Small intestine (tissue), 7 donors: ENCODE results near the gene FXYD4. TPM values are rescaled to one million over a fixed set of nuclear protein-coding genes. Genes with fewer than 3 reads are reported as not detected.
"Not testable (repeated sequence)": the region's sequence is repeated elsewhere in the genome, so short reads cannot be mapped to it uniquely, and the experiment has no call there.

Experiments
- DNase-seq, 2 donors: peaks; one replicate each; pipeline versions ENCODE4 v3.0.0 to v3.0.0-alpha.2; 2013
- FAIRE-seq: peaks from 2 replicates; lab custom pipeline; 2012; peaks lifted over from hg19 to GRCh38; lab: Jason Lieb, UNC
- H3K27ac ChIP-seq, 3 donors: one replicate each; pipeline ENCODE4 v1.5.1; 2013; ENCODE audit warnings: low read length in 2 of 3, mild to moderate bottlenecking in 2 of 3, control low read depth in 1 of 3, inconsistent platforms in 1 of 3, low read depth in 1 of 3, moderate library complexity in 1 of 3
- H3K27me3 ChIP-seq, 3 donors: one replicate each; pipeline ENCODE4 v1.6.1; 2013; ENCODE audit warnings: low read length in 3 of 3, inconsistent platforms in 1 of 3; ENCODE audit not compliant: control insufficient read depth in 3 of 3, insufficient read depth in 3 of 3
- H3K36me3 ChIP-seq, 3 donors: one replicate each; pipeline ENCODE4 v1.6.1; 2013; ENCODE audit warnings: low read length in 3 of 3, inconsistent platforms in 1 of 3, low read depth in 1 of 3, mild to moderate bottlenecking in 1 of 3, moderate library complexity in 1 of 3; ENCODE audit not compliant: control insufficient read depth in 3 of 3, insufficient read depth in 2 of 3
- H3K4me1 ChIP-seq, 3 donors: one replicate each; pipeline ENCODE4 v1.6.1; 2013; ENCODE audit warnings: low read length in 2 of 3, inconsistent platforms in 1 of 3, low read depth in 1 of 3, mild to moderate bottlenecking in 1 of 3, moderate library complexity in 1 of 3; ENCODE audit not compliant: control insufficient read depth in 3 of 3, insufficient read depth in 2 of 3
- H3K4me3 ChIP-seq, 3 donors: one replicate each; pipeline ENCODE4 v1.5.1; 2013; ENCODE audit warnings: low read length in 3 of 3, control low read depth in 1 of 3, inconsistent platforms in 1 of 3, low read depth in 1 of 3, mild to moderate bottlenecking in 1 of 3, moderate library complexity in 1 of 3
- H3K9me3 ChIP-seq, 2 donors: one replicate each; pipeline ENCODE4 v1.6.1; 2013; ENCODE audit warnings: low read depth in 1 of 2, low read length in 1 of 2; ENCODE audit not compliant: control insufficient read depth in 2 of 2, insufficient read depth in 1 of 2
- WGBS, 3 donors: extraction: QIAGEN DNeasy Blood & Tissue Kit; methylation state at CpG; one replicate each; pipeline ENCODE4 v1.1.7; 2013; 5-methylcytosine and 5-hydroxymethylcytosine counted together
- polyA plus RNA-seq, 4 donors: library from polyadenylated mRNA; stranded (reverse) in 3 of 4; unstranded in 1 of 4; fragments of 200-250 nt in 3 of 4; fragments of 120-200 nt in 1 of 4; gene quantifications; one replicate each; pipeline versions ENCODE4 v1.2.1 to v1.2.3, GENCODE V29; 2013
- donor health status: healthy with polysubstance abuse.
- donor health status: control.
- donor health status: control.
- donor health status: Bipolar disorder and iron deficiency.
- donor health status: healthy.

FXYD4 gene
- polyA plus RNA-seq, 4 donors, result 0.10 TPM; not detected in 3

- H3K9me3 ChIP-seq, FAIRE-seq: not testable (repeated sequence)
- WGBS, 3 donors, result 93 to 95% (median 95%) methylated on average over 35 to 40 of the region's 40 CpGs
Observed at GRCh38 chr10:43329246-43329885, 42.1 kb upstream of the FXYD4 start.

GRCh38 chr10:43330049-43330823 lies 41.2 kb upstream of the FXYD4 start:
- H3K4me3 ChIP-seq, FAIRE-seq, H3K36me3 ChIP-seq, H3K9me3 ChIP-seq, H3K4me1 ChIP-seq, H3K27me3 ChIP-seq, DNase-seq: not testable (repeated sequence)
- 62 to 71% (median 65%) methylated on average over 6 to 11 of the region's 11 CpGs for WGBS, 3 donors
- peak overlapping the region in 1 of 3 donors; percentile 51 for H3K27ac ChIP-seq

More at GRCh38 chr10:43329246-43329885, 42.1 kb upstream of the FXYD4 start:
- H3K27me3 ChIP-seq, H3K4me3 ChIP-seq, H3K36me3 ChIP-seq, DNase-seq, H3K4me1 ChIP-seq, H3K27ac ChIP-seq: not testable (repeated sequence)

- DNase-seq, FAIRE-seq, H3K27me3 ChIP-seq, H3K4me1 ChIP-seq, H3K36me3 ChIP-seq, H3K4me3 ChIP-seq, H3K9me3 ChIP-seq: not testable (repeated sequence)
- H3K27ac ChIP-seq, result peak overlapping the region in 1 of 3 donors; percentile 51
- 88 to 95% (median 94%) methylated on average over 4 of the region's 4 CpGs for WGBS, 3 donors
Observed at GRCh38 chr10:43330824-43331127, 40.7 kb upstream of the FXYD4 start.

GRCh38 chr10:43333653-43334052 lies 37.8 kb upstream of the FXYD4 start:
- peaks cover 0 to 8% (median 0%) of the 10 kb centered on the region in 3 donors for H3K4me1 ChIP-seq
- no peaks in the 10 kb centered on the region for H3K27me3 ChIP-seq
- H3K27ac ChIP-seq, result no peak overlapping the region
- WGBS, 3 donors, result 97 to 99% (median 98%) methylated on average over 3 of the region's 3 CpGs
- FAIRE-seq (no peak), DNase-seq (no peak)
- H3K36me3 ChIP-seq, result no peaks in the 10 kb centered on the region
- no peak overlapping the region for H3K4me3 ChIP-seq
- peaks cover 0 to 7% of the 10 kb centered on the region in 2 donors for H3K9me3 ChIP-seq

- Histone ChIP-seq H3K4me3 (no peak overlapping the region), H3K4me1 (peaks cover 0 to 8% (median 0%) of the 10 kb centered on the region in 3 donors), H3K27me3 (peaks cover 0 to 6% (median 0%) of the 10 kb centered on the region in 3 donors), H3K9me3 (no peaks in the 10 kb centered on the region), H3K27ac (no peak overlapping the region), H3K36me3 (no peaks in the 10 kb centered on the region)
- WGBS, 3 donors, result 89 to 93% (median 92%) methylated on average over 3 of the region's 3 CpGs
- FAIRE-seq, result no peak
- no peak for DNase-seq
Observed at GRCh38 chr10:43336061-43336460, 35.4 kb upstream of the FXYD4 start.

- no peak for FAIRE-seq
Observed at GRCh38 chr10:43336641-43337318, 34.7 kb upstream of the FXYD4 start.

GRCh38 chr10:43337536-43337935 lies 33.9 kb upstream of the FXYD4 start:
- not testable (repeated sequence) for H3K36me3 ChIP-seq, DNase-seq, H3K4me3 ChIP-seq, H3K9me3 ChIP-seq, FAIRE-seq, H3K27ac ChIP-seq, H3K4me1 ChIP-seq, H3K27me3 ChIP-seq
- 19 to 30% (median 25%) methylated on average over 5 to 7 of the region's 9 CpGs for WGBS, 3 donors

More at GRCh38 chr10:43336641-43337318, 34.7 kb upstream of the FXYD4 start:
- no peak overlapping the region for H3K4me3 ChIP-seq
- H3K4me1 ChIP-seq, result peaks cover 0 to 8% (median 0%) of the 10 kb centered on the region in 3 donors
- H3K27ac ChIP-seq, result peak overlapping the region in 1 of 3 donors; percentile 72
- H3K36me3 ChIP-seq, result no peaks in the 10 kb centered on the region
- H3K9me3 ChIP-seq, result no peaks in the 10 kb centered on the region
- DNase-seq, result peak; percentile 40 to 74
- H3K27me3 ChIP-seq, result peaks cover 0 to 6% (median 0%) of the 10 kb centered on the region in 3 donors
- 57 to 74% (median 69%) methylated on average over 9 of the region's 9 CpGs for WGBS, 3 donors

GRCh38 chr10:43338117-43338516 lies 33.3 kb upstream of the FXYD4 start:
- Histone ChIP-seq H3K9me3 (no peaks in the 10 kb centered on the region), H3K4me1 (peaks cover 0 to 8% (median 0%) of the 10 kb centered on the region in 3 donors), H3K36me3 (no peaks in the 10 kb centered on the region), H3K4me3 (no peak overlapping the region), H3K27ac (no peak overlapping the region), H3K27me3 (peaks cover 0 to 6% (median 0%) of the 10 kb centered on the region in 3 donors)
- WGBS, 3 donors, result 80 to 86% (median 81%) methylated on average over 12 of the region's 12 CpGs
- no peak for FAIRE-seq
- no peak for DNase-seq
